WI38 (cell line): ENCODE results near the gene KLHDC9.

Experiments
- H3K4me3 ChIP-seq: 2 replicates; pipeline ENCODE4 v1.5.1; 2011; ENCODE audit warnings: low read depth, mild to moderate bottlenecking, control low read depth, low read length
- TF ChIP-seq, protein P1 (sequence below): IDR thresholded peaks from 2 replicates; pipeline ENCODE4 v1.5.1; 2012; ENCODE audit warnings: low read depth, mild to moderate bottlenecking, control low read depth, low read length

KLHDC9 gene

DNA sequence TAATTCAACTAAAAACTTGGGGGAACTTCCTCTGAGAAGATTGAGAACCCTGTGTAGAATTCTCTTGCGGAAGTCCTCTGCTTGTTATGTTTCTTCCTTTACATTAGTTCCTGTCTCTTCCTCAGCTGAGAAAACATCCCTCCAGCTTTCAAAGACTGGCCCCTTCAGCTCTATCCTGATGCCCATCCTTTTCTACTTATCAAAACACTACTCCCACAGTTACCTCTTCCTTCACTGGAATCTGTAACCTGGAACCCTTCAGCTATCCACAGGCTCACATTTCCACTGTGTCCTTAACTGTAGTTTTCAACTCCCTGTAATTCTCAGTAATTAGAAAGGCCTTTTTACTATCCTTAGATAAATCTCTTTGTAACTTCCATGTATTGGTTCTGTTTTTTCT, 40.3 kb downstream of the KLHDC9 start:
- H3K4me3 ChIP-seq = no peak overlapping the region
- TF ChIP-seq, protein P1, sequence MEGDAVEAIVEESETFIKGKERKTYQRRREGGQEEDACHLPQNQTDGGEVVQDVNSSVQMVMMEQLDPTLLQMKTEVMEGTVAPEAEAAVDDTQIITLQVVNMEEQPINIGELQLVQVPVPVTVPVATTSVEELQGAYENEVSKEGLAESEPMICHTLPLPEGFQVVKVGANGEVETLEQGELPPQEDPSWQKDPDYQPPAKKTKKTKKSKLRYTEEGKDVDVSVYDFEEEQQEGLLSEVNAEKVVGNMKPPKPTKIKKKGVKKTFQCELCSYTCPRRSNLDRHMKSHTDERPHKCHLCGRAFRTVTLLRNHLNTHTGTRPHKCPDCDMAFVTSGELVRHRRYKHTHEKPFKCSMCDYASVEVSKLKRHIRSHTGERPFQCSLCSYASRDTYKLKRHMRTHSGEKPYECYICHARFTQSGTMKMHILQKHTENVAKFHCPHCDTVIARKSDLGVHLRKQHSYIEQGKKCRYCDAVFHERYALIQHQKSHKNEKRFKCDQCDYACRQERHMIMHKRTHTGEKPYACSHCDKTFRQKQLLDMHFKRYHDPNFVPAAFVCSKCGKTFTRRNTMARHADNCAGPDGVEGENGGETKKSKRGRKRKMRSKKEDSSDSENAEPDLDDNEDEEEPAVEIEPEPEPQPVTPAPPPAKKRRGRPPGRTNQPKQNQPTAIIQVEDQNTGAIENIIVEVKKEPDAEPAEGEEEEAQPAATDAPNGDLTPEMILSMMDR = no peak

DNA sequence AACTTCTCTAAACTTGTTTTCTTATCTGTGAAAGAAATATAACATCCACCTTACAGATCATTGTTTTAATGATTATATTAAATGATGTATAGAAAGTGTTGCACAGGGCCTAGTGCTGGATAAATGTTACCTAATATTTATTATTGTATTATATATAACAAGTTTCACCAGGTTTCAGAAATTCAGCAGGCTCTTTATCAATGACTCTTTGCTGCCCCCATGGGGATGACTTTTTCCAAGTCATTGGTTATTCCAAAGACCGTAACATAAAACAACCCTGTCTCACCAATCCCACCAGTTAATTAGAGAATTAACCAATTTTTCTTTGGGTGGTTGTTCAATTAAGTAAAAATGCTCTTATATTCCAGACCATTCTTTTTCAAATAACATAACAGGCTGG, 41.6 kb downstream of the KLHDC9 start:
- no peak overlapping the region for H3K4me3 ChIP-seq
- TF ChIP-seq, protein P1 = peak; percentile 30; the same call in 1 of the 2 replicates

DNA sequence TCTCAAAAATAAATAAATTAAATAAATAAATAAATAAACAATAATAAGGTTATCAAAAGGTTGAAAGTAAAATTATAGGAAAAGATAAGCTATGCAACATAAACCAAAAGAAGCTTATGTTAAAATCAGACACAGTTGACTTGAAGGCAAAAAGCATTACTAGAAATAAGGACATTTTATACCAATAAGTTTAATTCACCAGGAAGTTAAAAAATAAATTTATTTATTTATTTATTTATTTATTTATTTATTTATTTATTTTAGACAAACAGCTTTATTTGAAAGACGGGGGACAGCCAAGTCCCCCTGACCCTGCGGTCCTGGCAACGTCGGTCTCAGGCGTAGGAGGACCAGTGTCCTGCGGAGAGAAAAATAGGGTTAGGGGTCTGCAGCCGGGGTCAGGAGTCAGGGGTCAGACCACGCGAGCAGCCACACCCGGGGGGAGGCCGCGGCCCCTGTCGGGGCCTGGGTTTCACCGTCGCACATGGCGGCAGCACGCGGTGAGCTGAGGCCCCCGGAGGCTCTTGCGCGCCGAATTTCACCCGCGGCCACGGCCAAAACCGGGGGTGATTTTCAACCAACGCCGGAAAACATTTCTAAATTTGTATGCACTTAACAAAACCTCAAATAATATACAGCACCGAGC, 42.7 kb downstream of the KLHDC9 start:
- TF ChIP-seq, protein P1 = no peak
- no peak overlapping the region for H3K4me3 ChIP-seq

DNA sequence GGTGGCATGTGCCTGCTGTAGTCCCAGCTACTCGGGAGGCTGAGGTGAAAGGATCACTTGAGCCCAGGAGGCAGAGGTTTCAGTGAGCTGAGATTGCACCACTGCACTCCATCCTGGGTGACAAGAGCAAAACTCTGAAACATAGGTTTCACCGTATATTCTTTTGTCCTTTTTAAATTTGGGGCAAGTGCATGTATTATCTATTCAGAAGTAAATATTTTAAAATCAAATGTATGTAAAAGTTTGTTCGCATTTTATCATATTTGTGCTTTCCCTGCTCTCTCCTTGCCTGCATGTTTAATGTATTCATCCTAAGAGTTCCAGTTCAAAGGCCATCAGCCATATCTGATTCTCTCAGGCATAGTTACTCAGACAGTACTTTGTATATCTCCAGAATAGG, 47.7 kb downstream of the KLHDC9 start:
- H3K4me3 ChIP-seq = no peak overlapping the region
- TF ChIP-seq, protein P1 = no peak
